ENCODE measurements around the gene HBD. TPM values are rescaled to one million over a fixed set of nuclear protein-coding genes. Genes with fewer than 3 reads are reported as not detected.

The HBD gene
- total RNA-seq, 6 experiments from 2014 or later = not detected

DNA sequence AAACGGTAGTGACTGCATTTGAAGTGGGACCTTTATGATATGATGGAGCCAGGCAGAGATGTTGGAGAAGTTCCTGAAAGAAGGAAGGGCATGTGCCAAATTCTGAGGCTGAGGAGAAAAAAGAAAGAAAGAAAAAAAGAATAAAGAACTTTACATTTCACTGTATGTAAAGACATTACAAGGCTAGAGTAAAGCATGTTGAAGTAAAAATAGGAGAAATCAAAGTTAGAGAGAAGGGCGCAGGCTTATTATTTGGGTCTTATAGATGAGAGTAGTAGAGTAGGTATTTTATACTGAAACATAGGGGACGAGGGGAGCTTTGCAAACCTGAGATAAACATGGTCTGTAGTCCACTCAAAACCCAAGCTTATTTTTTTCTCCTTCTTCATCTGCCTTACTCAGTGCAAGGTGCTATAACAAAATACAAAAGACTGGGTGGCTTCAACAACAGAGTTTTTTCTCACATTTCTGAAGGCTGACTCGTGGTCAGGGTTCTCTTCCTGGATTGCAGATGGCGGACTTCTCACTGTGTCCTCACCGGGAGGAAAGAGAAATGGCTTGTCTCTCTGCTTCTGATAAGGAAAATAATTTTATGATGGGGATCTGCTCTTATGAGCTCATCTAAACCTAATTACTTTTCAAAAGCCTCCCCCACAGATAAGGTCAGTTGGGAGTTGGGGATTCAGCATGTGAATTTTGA is 12.6 kb upstream of the HBD start:
- H3K36me3 Mint-ChIP-seq (ENCODE audit: low read depth) = no peaks in the 10 kb centered on the region
- no peak overlapping the region for H3K27ac Mint-ChIP-seq
- H3K27me3 Mint-ChIP-seq (ENCODE audit: insufficient read depth) = no peaks in the 10 kb centered on the region
- H3K4me3 Mint-ChIP-seq = no peak overlapping the region; the same call in 1 of the 2 replicates
- H3K4me1 Mint-ChIP-seq (ENCODE audit: low read depth) = peaks cover 28% of the 10 kb centered on the region
- TF ChIP-seq, protein P1, sequence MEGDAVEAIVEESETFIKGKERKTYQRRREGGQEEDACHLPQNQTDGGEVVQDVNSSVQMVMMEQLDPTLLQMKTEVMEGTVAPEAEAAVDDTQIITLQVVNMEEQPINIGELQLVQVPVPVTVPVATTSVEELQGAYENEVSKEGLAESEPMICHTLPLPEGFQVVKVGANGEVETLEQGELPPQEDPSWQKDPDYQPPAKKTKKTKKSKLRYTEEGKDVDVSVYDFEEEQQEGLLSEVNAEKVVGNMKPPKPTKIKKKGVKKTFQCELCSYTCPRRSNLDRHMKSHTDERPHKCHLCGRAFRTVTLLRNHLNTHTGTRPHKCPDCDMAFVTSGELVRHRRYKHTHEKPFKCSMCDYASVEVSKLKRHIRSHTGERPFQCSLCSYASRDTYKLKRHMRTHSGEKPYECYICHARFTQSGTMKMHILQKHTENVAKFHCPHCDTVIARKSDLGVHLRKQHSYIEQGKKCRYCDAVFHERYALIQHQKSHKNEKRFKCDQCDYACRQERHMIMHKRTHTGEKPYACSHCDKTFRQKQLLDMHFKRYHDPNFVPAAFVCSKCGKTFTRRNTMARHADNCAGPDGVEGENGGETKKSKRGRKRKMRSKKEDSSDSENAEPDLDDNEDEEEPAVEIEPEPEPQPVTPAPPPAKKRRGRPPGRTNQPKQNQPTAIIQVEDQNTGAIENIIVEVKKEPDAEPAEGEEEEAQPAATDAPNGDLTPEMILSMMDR (IDR thresholded peaks at IDR 0.05) = no peak
- no peak for DNase-seq
- no peaks in the 10 kb centered on the region for H3K9me3 Mint-ChIP-seq

DNA sequence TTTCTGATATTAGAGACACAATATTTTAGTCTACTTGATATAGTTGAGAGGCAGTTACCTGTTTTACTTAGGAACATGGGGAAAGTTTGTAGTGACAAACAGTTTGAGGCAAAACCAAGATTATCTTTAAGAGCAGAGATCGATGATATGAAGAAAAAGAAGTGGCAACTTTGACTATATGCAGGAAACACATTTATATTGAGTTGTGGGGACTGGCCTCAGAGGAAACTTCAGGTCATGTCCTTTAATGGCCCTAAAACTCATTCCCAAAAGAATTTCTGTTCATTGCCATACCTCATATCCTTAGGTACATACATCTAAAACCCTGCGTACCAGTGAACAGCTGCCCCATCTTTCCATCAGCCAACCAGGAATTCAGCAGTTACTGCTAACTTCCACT is 10.9 kb upstream of the HBD start:
- Mint-ChIP-seq H3K36me3 (ENCODE audit: low read depth) (no peaks in the 10 kb centered on the region), H3K27me3 (ENCODE audit: insufficient read depth) (no peaks in the 10 kb centered on the region), H3K4me1 (ENCODE audit: low read depth) (peaks cover 34% of the 10 kb centered on the region), H3K9me3 (no peaks in the 10 kb centered on the region), H3K4me3 (no peak overlapping the region), H3K27ac (no peak overlapping the region)
- TF ChIP-seq, protein P1 (IDR thresholded peaks at IDR 0.05) = no peak
- no peak for DNase-seq

DNA sequence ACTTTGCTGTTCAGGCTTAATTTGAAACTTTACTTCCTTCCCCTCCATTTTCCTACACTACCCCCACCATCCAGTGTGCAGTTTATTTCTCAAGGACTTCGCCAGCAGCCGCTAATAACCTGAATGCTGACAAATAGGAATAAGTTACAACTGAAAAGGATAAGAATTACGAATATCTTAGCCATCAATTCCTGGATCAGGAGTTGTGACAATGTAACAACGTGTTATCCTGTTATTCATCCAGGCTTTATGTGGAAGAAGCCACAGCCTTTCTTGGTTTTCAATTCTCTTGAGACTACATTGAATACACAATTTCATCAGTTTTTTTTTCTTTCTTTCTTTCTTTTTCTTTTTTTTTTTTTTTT is 9.5 kb upstream of the HBD start:
- TF ChIP-seq, protein P1 (IDR thresholded peaks at IDR 0.05) = no peak
- DNase-seq = no peak
- Mint-ChIP-seq H3K4me3 (no peak overlapping the region), H3K27me3 (ENCODE audit: insufficient read depth) (no peaks in the 10 kb centered on the region), H3K9me3 (no peaks in the 10 kb centered on the region), H3K36me3 (ENCODE audit: low read depth) (no peaks in the 10 kb centered on the region), H3K27ac (no peak overlapping the region), H3K4me1 (ENCODE audit: low read depth) (peaks cover 34% of the 10 kb centered on the region)

DNA sequence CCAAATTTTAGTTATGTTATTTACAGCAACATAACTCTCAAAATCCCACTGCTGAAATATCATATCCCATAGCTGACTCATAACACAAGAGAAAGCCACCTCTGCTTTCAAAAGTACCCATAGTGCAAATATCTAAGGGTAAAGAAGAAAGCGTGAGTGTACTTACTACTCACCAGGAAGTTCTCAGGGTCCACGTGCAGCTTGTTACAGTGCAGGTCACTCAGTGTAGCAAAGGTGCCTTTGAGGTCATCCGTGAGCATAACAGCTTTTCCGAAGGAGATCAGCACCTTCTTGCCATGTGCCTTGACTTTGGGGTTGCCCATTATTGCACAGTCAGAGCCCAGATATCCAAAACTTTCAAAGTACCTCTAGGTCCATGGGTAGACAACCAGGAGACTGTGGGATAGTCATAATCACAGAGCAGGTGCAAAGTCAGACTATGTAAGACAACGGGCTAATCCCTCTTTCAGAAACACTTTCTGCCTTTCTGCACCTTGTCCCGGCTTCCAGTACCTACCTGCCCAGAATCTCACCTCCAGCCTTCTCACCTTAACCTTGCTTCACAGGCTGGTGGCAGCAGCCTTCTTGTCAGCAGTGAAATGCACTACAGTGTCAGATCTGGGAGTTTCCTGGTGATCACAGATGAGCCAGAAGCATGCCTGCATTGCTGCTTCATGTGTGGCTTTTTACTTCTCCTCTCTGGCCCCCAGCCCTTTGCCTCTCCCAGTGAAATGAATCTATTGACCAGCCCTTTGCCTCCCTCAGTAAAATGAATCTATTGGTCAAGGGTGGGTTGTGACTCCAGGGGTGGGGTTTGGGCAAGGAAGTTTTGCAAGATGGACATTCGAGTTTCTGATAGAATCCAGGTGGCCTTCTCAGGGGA is 8.9 kb upstream of the HBD start:
- Mint-ChIP-seq H3K9me3 (no peaks in the 10 kb centered on the region), H3K4me1 (ENCODE audit: low read depth) (peaks cover 34% of the 10 kb centered on the region), H3K27me3 (ENCODE audit: insufficient read depth) (no peaks in the 10 kb centered on the region), H3K27ac (no peak overlapping the region), H3K4me3 (no peak overlapping the region), H3K36me3 (ENCODE audit: low read depth) (no peaks in the 10 kb centered on the region)
- no peak for DNase-seq
- TF ChIP-seq, protein P1 (IDR thresholded peaks at IDR 0.05) = no peak

DNA sequence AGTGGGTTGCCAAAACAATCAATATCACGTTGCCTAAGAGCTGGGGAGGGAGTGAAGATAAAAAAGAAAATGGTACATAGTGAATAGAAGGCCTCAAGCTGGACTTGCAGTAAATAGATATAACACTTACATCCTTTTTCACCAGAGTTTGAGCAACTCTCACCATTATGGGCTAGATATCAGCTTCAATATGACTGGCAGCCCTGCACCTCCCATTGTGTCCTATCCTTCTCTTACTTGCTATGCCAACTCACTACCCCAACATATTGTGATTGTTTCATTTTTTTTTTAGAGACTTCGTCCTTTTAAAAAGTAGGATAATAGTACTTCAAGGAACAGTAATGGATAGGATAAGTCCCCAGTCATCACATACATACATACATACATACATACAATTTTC is 7.9 kb upstream of the HBD start:
- TF ChIP-seq, protein P1 (IDR thresholded peaks at IDR 0.05) = no peak
- H3K4me3 Mint-ChIP-seq = no peak overlapping the region
- no peaks in the 10 kb centered on the region for H3K27me3 Mint-ChIP-seq (ENCODE audit: insufficient read depth)
- H3K27ac Mint-ChIP-seq = no peak overlapping the region
- H3K4me1 Mint-ChIP-seq (ENCODE audit: low read depth) = peaks cover 26% of the 10 kb centered on the region
- no peak for DNase-seq
- no peaks in the 10 kb centered on the region for H3K9me3 Mint-ChIP-seq
- H3K36me3 Mint-ChIP-seq (ENCODE audit: low read depth) = no peaks in the 10 kb centered on the region

All from HFFc6 (cell line).